ENCODE results near the gene SAMD4A. TPM values are rescaled to one million over a fixed set of nuclear protein-coding genes. Genes with fewer than 3 reads are reported as not detected.
A peak's percentile ranks its signal among the peaks of the same experiment; 100 is the strongest.

SAMD4A gene
- total and polyA plus RNA-seq, 8 donors, result 2.9 to 12.2 (median 9.4) TPM

DNA sequence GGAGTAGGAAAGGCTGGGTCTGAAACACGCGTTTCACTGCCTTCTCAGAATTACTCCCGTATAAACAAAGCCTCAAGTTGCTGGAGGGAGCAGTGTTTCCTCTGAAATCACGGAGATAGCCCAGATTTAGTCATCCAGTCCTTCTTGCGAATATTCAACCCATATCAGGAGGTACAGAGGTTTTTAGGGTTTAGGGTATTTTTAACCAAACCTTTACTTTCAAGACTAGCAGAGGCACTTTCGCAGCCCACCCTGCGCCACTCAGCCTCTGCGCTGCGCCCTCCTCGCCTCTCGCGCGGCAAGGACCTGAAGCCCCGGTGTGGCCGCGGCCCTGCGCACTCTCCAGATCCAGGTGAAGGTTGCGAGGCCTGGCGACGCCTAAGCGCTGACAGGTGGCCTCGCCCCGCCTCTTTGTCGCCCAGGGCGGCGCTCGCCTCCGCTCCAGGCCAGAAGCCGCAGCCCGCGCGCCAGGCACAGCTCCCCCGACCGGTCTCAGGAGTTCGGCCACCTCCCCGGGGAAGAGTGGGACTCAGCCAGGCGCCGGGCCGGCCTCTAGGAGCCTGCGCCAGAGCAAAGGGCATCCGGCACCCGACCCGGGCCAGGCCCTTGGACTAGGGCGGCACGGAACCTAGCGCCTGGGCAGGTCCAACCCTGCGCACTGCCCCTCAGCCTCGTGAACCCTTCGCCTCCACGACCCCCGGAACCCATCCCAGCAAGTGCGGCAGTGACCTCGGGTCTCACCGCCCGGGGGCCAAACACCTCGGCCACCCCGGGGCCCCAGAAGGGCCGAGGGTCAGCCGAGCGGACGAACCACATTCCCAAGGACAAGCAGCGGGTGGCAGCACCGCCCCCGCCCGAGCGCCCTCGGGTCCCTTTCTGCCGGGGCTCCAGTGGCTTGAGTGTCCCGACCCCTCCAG lies 1.8 kb upstream of the SAMD4A start:
- TF ChIP-seq, protein P1, sequence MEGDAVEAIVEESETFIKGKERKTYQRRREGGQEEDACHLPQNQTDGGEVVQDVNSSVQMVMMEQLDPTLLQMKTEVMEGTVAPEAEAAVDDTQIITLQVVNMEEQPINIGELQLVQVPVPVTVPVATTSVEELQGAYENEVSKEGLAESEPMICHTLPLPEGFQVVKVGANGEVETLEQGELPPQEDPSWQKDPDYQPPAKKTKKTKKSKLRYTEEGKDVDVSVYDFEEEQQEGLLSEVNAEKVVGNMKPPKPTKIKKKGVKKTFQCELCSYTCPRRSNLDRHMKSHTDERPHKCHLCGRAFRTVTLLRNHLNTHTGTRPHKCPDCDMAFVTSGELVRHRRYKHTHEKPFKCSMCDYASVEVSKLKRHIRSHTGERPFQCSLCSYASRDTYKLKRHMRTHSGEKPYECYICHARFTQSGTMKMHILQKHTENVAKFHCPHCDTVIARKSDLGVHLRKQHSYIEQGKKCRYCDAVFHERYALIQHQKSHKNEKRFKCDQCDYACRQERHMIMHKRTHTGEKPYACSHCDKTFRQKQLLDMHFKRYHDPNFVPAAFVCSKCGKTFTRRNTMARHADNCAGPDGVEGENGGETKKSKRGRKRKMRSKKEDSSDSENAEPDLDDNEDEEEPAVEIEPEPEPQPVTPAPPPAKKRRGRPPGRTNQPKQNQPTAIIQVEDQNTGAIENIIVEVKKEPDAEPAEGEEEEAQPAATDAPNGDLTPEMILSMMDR (IDR thresholded peaks at IDR 0.05), result no peak
- WGBS, 2 donors, result 0% methylated on average over 69 of the region's 69 CpGs
- Histone ChIP-seq H3K9me3 (no peaks in the 10 kb centered on the region), H3K27ac (peak overlapping the region; percentile 98 to 99 (median 98)), H3K27me3 (no peaks in the 10 kb centered on the region), H3K36me3 (no peaks in the 10 kb centered on the region), H3K4me1 (peaks cover 0 to 5% (median 4%) of the 10 kb centered on the region in 3 donors), H3K4me3 (peak overlapping the region; percentile 65 to 73 (median 66))
- FAIRE-seq, result no peak
- peak; percentile 88 to 96 (median 91) for DNase-seq
- ATAC-seq, result peak; percentile 78 to 86 (median 82)
- intact Hi-C loops (cut with DNase I), result loop anchor here in 1 of 3 donors (5.0 kb wide), 1 partner anchor 127 kb away; no protein-coding TSS in a partner anchor

DNA sequence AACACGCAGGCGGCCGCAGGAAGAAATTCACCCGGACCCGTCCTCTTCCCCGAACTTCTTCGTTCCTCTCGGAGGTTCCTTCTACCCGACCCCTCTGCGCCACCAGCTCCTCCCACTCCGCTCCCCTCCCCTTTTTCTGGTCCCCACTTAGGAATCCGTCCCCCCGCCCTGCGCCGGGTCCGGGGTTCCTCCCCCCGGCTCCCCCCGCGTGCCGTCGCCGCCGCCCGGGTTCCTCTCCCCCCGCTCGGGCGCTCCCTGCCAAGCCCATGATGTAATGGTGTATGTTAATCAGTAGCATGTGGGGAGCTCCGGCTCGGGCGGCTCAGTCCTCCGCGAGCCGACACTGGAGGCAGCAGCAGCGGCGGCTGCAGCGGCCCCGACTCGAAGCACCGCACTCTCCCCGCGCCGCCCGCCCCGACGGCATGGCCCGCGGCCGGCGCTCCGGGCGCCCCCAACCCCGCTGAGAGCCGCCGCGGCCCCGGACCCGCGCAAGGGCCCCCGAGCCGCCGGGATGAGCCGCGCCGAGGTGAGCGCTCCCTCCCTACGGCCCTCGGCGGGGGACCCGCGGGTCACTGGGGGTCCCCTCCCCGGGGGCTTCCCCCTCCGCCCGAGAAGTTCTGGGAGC lies 1.0 kb upstream of the SAMD4A start:
- TF ChIP-seq, protein P1 (IDR thresholded peaks at IDR 0.05), result no peak
- ATAC-seq (peak; percentile 74 to 82 (median 80)), FAIRE-seq (no peak)

DNA sequence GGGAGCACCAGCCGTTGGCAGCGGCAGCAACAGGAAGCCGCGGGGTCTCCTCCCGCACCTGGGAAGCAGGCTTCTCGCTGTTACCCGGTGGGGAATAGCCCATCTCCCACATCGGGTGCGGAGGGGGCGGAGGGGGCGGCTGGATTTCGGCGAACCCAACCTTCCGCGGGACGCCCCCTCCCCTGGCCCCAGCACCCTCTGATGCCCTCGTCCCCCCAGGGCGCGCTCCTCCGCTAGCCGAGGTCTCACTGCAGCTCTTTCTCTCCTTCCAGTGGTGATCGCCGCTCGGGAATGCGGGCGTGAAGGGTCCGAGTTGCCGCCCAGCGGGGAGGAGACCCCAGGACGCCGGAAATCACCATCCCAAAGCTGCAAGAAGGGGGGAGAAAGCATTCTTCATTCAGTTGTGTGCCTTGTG lies 303 bp downstream of the SAMD4A start:
- no peaks in the 10 kb centered on the region for H3K27me3 ChIP-seq
- 0 to 1% methylated on average over 25 to 31 of the region's 31 CpGs for WGBS, 2 donors
- peak overlapping the region; percentile 98 to 99 (median 98) for H3K27ac ChIP-seq
- TF ChIP-seq, protein P1 (IDR thresholded peaks at IDR 0.05), result no peak
- ATAC-seq, result peak in 2 of 4 donors; percentile 1 to 2
- H3K36me3 ChIP-seq, result no peaks in the 10 kb centered on the region
- FAIRE-seq, result no peak
- H3K9me3 ChIP-seq, result no peaks in the 10 kb centered on the region
- peak overlapping the region; percentile 65 to 73 (median 66) for H3K4me3 ChIP-seq
- H3K4me1 ChIP-seq, result peaks cover 0 to 5% (median 4%) of the 10 kb centered on the region in 3 donors
- intact Hi-C loops (cut with DNase I), result loop anchor here in 1 of 3 donors (5.0 kb wide), 1 partner anchor 125 kb away; no protein-coding TSS in a partner anchor
- peak in 4 of 6 donors; percentile 29 to 79 (median 68) for DNase-seq

More for the DNA sequence above, 1.0 kb upstream of the SAMD4A start:
- H3K4me3 ChIP-seq, result peak overlapping the region; percentile 65 to 73 (median 66)
- DNase-seq, result peak; percentile 93 to 97 (median 94)
- no peaks in the 10 kb centered on the region for H3K27me3 ChIP-seq
- peaks cover 0 to 5% (median 4%) of the 10 kb centered on the region in 3 donors for H3K4me1 ChIP-seq
- peak overlapping the region; percentile 98 to 99 (median 98) for H3K27ac ChIP-seq
- WGBS, 2 donors, result 1% methylated on average over 45 to 73 of the region's 73 CpGs
- H3K9me3 ChIP-seq, result no peaks in the 10 kb centered on the region
- H3K36me3 ChIP-seq, result no peaks in the 10 kb centered on the region
- intact Hi-C loops (cut with DNase I), result loop anchor here in 1 of 3 donors (5.0 kb wide), 1 partner anchor 126 kb away; no protein-coding TSS in a partner anchor

DNA sequence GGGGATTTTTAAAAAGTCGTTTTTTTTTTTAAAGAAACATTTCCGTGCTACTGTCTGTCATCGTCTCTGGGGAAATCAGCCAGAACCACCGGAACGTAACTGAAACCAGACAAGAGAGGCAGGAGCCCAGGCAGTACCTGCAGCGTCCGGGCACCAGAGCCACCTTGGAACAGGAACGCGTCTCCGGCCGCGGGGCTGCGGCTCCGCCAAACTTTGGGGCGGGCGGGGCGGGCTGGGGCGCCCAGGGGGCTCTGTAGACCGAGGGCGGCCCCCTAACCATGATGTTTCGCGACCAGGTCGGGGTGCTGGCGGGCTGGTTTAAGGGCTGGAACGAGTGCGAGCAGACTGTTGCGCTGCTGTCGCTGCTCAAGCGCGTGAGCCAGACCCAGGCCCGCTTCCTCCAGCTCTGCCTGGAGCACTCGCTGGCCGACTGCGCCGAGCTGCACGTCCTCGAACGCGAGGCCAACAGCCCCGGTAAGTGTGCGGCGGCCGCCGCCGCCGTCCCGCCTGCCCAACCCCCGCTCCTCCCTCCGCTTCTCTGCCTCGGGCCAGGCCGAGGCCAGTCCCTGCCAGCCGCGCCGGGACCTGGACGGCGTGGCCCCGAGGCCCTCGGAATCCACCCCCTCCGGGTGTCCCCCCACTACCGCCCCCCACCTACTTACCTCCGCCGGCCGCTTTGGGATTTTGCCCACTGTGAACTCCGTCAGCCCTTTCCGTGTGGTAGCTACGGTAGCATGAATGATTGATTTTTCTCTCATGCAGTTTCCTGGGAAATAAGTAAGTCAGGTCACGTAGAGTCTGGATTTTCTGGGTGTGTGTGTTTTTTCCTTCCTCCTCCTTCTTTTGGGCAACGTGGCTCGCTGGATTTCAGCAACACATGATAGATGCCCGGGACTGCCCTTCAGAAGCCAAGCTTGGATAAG lies 972 bp downstream of the SAMD4A start:
- H3K27ac ChIP-seq, result peak overlapping the region; percentile 33 to 99 (median 98)
- no peaks in the 10 kb centered on the region for H3K27me3 ChIP-seq
- DNase-seq (peak; percentile 39 to 88 (median 60)), FAIRE-seq (no peak), ATAC-seq (peak; percentile 1 to 12 (median 9))
- TF ChIP-seq, protein P1 (IDR thresholded peaks at IDR 0.05), result no peak
- WGBS, 2 donors, result 0 to 2% methylated on average over 54 to 70 of the region's 70 CpGs
- peak overlapping the region; percentile 65 to 73 (median 66) for H3K4me3 ChIP-seq
- no peaks in the 10 kb centered on the region for H3K36me3 ChIP-seq
- intact Hi-C loops (cut with DNase I), result loop anchor here in 1 of 3 donors (5.0 kb wide), 1 partner anchor 124 kb away; no protein-coding TSS in a partner anchor
- H3K4me1 ChIP-seq, result peaks cover 0 to 5% (median 4%) of the 10 kb centered on the region in 3 donors
- H3K9me3 ChIP-seq, result no peaks in the 10 kb centered on the region
